GM18861 (cell line): ENCODE data around the gene DHX30.
A peak's percentile ranks its signal among the peaks of the same experiment; 100 is the strongest.
"Not testable (repeated sequence)": the region's sequence is repeated elsewhere in the genome, so short reads cannot be mapped to it uniquely, and the experiment has no call there.

ENCODE experiments used
- ATAC-seq: cut with Tn5 transposase; IDR thresholded peaks from one replicate; pipeline ENCODE4 v1.9.1; 2021; ENCODE audit not compliant: unreplicated experiment

DHX30 gene

GRCh38 chr3:47802734-47803479 lies at the start of gene DHX30:
TSS of gene DHX30 (plus strand) at chr3:47803138. CDS start at chr3:47810684, 7,546 bp downstream.
- ATAC-seq = peak; percentile 78

- ATAC-seq = no peak
These were observed 44.5 kb upstream of the DHX30 start for GRCh38 chr3:47758261-47759025.

GRCh38 chr3:47760207-47760606 lies 42.7 kb upstream of the DHX30 start:
- not testable (repeated sequence) for ATAC-seq

GRCh38 chr3:47761046-47761445 lies 41.9 kb upstream of the DHX30 start:
- no peak for ATAC-seq

GRCh38 chr3:47762233-47762632 lies 40.7 kb upstream of the DHX30 start:
- no peak for ATAC-seq

- ATAC-seq = no peak
These were observed 36.8 kb upstream of the DHX30 start for GRCh38 chr3:47766186-47766585.

- no peak for ATAC-seq
These were observed 30.9 kb upstream of the DHX30 start for GRCh38 chr3:47772047-47772446.

GRCh38 chr3:47772788-47773187 lies 30.1 kb upstream of the DHX30 start:
- ATAC-seq = no peak

GRCh38 chr3:47778746-47779145 lies 24.2 kb upstream of the DHX30 start:
- no peak for ATAC-seq

- ATAC-seq = peak; percentile 19
These were observed 21.9 kb upstream of the DHX30 start for GRCh38 chr3:47780741-47781684.

GRCh38 chr3:47781685-47782445 lies 21.1 kb upstream of the DHX30 start, which contains the start of gene SMARCC1:
TSS of gene SMARCC1 (minus strand) at chr3:47781893. CDS start at chr3:47781797, 96 bp downstream.
- ATAC-seq = peak; percentile 69

- ATAC-seq = peak; percentile 2
These were observed 20.3 kb upstream of the DHX30 start for GRCh38 chr3:47782446-47783308.

GRCh38 chr3:47783673-47784072 lies 19.3 kb upstream of the DHX30 start:
- ATAC-seq = no peak

- ATAC-seq = no peak
These were observed 11.6 kb upstream of the DHX30 start for GRCh38 chr3:47791193-47791855.

GRCh38 chr3:47792699-47793098 lies 10.2 kb upstream of the DHX30 start:
- no peak for ATAC-seq

GRCh38 chr3:47794544-47794943 lies 8.4 kb upstream of the DHX30 start:
- no peak for ATAC-seq

- no peak for ATAC-seq
These were observed 3.2 kb upstream of the DHX30 start for GRCh38 chr3:47799733-47800132.

GRCh38 chr3:47803480-47804025 lies 615 bp downstream of the DHX30 start:
- no peak for ATAC-seq

- no peak for ATAC-seq
These were observed 1.6 kb downstream of the DHX30 start for GRCh38 chr3:47804577-47804976.
